DMS 273 treated with DMSO at 0.1 percent for 48 hours (cell line): ENCODE results near the gene NDUFS7.
A peak's percentile ranks its signal among the peaks of the same experiment; 100 is the strongest.

Source experiments
- DNase-seq: peaks from one replicate; lab custom pipeline; 2025; lab: John Stamatoyannopoulos, UW

Gene NDUFS7

DNA sequence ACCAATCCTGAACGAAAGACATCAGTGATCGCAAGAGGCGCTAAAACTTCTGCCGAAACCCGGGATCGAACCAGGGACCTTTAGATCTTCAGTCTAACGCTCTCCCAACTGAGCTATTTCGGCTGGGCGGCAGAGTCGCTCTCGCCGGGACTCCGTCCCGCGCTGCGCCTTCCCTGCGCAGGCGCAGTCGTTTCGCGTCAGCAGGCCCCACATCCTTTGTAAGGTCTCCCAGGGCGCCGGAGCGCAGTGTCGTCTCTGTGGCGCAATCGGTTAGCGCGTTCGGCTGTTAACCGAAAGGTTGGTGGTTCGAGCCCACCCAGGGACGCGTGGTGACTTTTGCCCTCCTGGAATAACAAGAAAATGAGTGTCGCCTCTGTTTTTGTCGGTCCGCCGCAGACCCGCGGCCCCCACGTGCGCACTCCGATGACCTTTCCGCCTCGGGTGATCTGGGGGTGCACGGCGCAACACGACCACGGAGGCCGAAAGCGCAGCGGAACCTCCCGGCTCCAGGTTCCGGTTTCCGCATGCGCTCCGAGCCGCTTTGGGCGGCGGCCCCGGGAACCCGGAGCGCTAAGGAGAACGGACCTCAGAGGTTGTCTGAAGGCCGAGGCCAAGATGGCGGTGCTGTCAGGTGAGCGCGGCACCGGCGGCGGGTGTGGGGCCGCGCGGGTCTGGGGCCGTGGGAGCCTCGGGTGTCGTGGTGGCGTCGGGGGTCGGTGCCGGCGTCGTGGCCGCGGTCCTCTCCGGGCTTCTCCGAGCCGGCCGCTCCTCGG is at the start of gene NDUFS7:
TSS of gene NDUFS7 (plus strand) at position 596 of the 773 bp plus-strand sequence. CDS start at position 616, 20 bp downstream.
- DNase-seq, result peak; percentile 78

DNA sequence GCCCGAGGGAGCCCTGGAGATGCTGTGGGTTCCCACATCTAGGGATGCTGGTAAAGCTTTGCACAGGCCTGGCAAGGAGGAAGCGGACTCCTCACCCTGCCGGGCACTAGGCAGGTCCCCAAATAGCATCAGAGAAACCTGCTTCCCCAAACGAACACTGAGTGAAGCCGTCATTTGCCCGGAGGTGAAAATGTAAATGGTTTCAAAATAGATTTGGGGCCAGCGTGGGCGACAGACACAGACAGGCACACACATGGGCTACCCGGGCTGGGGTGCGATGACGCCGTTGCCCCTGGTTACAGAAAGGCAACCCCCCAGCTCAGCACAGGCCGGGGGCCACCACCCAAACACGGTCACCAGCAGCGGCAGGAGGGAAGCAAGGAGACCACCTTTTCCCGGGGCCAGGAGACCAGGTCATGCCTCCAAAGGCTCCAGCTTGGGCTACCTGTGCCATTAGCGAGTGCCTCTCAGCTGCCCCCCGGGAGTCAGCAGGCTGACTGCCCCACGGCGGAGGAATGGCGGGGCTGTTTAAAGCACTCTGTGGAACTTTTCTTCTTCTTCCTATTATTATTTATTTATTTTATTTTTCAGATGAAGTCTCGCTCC is 47.5 kb upstream of the NDUFS7 start:
- no peak for DNase-seq

DNA sequence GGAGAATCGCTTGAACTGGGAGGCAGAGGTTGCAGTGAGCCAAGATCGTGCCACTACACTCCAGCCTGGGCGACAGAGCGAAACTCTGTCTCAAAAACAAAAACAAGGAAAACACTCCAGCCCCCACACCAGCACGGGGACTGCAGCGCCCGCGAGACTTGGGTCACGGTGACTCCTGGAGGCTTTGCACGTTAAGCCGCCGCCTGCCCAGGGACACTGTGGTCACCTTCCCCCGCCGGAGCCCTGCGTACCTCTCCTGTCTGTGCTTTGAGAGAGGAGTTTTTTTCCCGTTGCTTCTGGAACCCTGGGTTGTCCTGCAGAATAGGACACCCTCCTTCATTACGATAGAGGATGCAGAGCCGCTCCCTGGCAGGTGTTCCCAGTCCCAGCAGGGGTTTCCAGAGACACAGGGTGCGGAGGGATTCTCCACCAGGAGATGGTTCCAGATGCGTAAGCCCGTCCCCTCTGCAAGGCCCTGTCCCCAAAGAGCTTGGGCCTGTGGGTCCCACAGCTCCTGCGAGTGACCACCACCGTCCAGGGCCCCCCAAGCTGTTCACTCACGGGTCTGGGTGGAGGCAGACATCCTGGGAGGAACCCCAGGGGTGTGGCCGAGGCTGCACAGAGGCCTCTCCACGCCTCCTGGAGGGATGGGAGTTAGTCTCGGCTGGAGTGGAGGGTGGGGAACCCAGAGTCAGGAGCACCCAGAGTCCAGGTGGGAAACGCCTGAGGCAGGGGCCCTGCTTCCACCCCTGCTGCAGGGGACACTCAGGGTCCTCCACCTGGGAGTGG is 42.8 kb upstream of the NDUFS7 start:
- DNase-seq, result no peak

DNA sequence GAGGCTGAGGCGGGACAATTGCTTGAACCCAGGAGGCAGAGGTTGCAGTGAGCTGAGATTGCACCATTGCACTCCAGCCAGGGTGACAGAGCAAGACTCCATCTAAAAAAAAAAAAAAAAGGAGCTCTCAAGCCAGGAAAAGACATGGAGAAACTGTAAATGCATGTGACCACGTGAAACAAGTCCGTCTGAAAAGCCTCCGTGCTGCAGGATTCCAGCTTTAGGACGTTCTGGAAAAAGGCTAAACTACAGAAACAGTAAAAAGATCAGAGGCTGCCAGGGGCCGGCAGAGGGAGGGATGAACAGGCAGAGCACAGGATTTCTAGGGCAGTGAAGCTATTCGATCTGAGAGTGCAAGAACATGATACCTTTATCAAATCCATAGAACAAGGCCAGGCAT is 40.7 kb upstream of the NDUFS7 start:
- no peak for DNase-seq

DNA sequence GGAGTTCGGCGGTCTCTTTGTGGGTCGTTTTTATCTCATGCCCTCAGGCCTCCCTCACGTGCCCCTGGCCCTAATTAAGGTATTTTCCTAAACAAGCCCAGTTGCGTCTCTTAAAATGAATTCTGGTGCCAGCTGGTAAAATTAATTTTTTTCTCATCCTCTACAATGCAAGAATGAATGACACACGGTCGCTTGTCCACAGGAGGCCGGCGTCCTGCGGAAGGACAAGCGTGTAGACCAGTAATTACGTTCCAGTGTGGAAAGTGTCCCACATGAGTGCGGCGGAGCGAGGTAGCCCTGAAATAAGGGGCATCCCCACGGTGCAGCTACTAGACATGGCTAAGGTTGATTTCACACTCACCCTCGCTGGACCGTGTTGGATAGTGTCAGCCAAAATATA is 34.5 kb upstream of the NDUFS7 start:
- no peak for DNase-seq

DNA sequence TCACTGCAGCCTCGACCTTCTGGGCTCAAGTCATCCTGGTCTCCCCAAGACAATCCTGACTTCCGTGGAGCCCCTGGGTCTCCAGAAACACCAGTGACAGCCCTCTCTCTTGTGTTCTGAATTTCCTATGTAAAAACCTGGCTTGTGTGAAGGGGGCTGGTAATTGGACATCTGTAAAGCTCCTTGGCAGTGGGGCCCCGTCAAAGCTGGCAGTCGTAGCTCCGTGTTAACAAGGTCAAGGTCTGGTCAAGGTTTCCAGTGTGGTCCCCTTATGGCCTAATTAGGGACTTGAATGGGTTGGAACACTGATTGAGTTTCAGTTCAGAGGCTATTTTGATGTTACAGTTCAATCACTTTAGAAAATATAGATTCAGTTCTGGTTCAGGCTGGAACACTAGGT is 32.8 kb upstream of the NDUFS7 start:
- no peak for DNase-seq

DNA sequence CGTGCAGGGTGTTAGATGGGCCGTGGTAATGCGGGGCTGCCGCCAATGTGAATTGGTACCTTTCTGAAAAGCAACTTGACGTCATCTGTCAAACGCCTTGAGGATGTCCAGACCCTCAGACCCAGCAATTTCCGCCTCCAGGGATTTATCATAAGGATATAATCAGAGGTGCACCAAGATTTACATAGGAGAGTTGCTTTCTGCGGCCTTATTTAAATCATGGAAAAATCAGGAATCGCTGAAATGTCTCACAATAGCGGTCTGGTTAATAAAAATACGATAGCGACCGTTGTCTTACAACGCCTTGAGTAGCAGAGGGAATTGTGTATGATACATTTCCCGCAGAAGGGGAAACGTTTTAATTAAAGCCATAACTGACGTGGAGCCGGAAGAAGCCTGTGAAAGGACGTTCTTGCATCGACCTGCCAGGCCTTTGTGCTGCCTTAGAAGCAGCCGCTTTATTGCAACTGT is 32.3 kb upstream of the NDUFS7 start:
- DNase-seq, result no peak

DNA sequence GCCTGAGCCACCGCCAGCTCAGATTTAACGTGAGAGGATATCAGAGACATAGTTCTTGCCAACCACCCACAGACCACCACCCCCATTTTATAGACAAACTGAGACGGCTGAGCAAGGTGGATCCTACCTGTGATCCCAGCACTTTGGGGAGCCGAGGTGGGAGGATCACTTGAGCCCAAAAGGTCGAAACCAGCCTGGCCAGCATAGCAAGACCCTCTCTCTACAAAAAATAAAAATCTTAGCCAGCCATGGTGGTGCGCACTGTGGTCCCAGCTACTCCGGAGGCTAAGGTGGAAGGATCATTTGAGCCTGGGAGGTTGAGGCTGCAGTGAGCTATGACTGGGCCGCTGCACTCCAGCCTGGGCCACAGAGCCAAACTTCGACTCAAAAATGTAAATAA is 30.6 kb upstream of the NDUFS7 start:
- no peak for DNase-seq

DNA sequence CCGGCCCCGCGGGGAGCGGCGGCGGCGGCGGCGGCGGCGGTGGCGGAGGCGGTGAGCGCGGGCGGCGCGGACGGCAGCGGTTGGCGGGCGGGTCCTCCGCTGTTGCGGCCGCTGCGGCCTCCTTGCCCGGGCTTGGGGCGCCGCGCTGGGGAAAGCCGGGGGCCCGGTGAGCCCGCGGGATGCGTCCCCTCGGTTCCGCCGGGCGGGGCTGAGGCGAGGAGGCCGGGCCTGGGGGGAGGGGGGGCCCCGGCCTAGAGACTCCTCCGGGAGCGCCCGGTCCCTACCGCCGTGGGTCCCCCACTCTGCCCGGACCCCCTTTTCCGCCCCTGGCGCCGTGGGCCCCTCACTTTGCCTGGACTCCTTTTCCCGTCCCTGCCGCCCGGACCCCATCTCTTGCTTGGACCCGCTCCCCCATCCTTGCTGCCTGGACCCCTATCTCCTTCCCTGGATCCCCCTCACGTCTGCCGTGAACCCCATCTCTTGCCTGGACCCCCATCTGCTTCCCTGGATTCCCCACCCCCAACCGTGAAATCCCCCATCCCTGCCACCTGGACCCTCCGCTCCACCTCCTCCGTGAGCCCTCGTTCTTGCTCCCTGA is 28.6 kb upstream of the NDUFS7 start:
- no peak for DNase-seq

DNA sequence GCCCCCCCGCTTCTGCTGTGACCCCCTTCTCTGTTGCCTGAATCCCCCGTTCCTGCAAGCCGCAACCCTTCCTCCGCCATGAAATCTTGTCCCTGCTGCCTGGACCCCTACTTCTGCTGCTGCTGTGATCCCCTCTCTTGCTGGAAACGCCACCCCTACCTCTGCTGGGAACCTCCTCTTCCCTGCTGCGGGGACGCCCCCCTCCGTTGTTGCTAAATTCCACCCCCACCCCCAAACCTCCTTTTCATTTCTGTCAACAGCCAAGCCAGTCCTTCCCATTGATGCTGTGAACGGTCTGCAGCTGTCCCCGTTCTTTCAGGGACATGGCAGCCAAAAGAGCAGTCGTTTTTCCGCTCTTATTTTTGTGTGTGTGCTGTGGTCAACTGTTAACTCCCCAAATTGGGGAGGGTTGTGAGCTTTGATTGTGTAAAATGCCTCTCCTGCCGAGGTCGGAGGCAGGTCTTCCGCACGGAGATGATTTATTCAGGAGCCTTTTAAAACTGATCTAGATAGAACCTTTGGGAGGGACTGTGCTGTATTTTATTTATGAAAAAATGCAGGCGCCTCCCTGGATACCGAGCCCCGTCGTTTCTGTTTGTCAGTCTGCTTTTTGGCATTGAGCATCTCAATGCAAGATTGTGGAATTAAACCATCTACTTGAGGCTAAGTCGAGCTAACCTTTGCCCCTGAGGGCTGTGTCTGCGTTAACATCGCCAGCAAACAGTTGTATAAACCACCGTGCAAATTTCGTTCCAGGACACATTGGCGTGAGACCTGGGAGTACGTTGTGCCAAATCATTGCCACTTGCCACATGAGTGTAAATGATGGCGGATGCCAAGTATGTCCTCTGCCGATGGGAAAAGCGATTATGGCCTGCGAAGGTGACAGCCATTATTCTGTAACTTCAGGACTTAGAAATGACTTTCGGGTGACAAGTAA is 27.9 kb upstream of the NDUFS7 start:
- no peak for DNase-seq

DNA sequence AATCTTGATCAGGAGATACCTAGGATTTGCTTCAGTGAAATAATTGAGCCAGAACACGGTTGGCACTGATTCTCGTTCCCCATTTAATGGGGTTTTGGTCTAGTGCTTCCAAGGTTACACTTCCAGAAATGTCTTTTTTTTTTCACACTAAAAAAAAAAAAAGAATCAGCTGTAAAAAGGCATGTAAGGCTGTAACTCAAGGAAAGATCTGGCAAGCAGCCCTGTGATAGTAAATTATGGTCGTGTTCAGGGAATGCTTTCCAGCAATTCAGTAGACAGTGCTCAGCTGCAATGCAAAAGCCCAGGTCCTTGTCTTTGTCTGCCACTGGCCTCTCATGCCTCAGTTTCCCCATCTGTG is 27.2 kb upstream of the NDUFS7 start:
- no peak for DNase-seq

DNA sequence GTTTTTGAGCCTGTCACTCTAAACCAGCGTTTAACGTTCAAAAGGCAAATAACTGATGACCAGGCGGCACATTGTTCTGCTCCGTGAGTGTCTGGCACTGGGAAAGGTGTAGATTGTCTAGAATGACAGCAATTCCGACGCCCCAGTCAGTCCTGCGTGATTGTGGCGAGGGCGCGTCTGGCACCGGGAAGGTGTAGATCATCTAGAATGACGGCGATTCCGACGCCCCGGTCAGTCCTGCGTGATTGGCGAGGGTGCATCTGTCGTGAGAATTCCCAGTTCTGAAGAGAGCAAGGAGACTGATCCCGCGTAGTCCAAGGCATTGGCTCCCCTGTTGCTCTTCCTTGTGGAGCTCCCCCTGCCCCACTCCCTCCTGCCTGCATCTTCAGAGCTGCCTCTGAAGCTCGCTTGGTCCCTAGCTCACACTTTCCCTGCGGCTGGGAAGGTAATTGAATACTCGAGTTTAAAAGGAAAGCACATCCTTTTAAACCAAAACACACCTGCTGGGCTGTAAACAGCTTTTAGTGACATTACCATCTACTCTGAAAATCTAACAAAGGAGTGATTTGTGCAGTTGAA is 26.1 kb upstream of the NDUFS7 start:
- no peak for DNase-seq

DNA sequence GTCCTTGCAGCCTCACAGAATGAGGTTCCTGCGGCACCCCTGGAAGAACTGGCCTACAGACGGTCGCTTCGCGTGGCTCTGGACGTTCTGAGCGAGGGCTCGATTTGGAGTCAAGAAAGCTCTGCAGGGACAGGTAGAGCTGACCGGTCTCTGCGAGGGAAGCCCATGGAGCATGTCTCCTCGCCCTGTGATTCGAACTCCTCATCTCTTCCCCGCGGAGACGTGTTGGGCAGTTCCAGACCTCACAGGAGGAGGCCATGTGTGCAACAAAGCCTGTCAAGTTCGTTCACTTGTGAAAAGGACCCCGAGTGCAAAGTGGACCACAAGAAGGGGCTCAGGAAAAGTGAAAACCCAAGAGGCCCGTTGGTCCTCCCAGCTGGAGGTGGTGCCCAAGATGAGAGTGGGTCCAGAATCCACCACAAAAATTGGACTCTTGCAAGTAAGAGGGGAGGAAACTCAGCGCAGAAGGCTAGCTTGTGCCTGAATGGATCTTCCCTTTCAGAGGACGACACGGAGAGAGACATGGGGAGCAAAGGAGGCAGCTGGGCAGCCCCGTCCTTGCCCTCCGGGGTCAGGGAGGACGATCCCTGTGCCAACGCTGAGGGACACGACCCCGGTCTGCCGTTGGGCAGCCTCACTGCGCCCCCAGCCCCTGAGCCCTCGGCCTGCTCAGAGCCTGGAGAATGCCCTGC is 23.4 kb upstream of the NDUFS7 start:
- no peak for DNase-seq

DNA sequence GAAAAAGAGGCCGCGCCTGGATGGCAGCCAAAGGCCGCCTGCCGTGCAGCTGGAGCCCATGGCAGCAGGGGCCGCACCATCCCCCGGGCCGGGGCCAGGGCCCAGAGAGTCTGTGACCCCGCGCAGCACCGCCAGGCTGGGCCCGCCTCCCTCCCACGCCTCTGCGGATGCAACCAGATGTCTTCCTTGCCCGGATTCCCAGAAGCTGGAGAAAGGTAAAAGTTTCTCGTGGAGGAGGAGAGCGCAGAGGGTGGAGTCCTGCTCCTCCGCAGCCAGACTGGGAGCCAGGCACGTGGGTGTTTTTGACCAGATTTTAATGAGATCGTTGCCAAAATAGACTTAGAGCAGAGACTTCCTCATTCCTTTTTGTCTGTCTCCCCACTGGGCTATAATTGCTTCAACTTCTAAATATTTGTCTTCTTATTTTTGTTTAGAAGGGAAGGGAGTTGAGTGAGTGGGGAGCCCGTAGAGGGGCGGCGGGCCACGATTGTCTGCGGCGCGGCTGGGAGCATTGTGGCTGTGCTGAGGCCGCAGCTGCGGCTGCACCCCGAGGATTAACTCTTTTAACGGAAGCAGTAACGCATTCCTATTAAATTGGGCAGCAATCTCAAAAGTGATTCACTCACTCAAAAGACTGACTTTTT is 22.8 kb upstream of the NDUFS7 start:
- peak; percentile 63 for DNase-seq

DNA sequence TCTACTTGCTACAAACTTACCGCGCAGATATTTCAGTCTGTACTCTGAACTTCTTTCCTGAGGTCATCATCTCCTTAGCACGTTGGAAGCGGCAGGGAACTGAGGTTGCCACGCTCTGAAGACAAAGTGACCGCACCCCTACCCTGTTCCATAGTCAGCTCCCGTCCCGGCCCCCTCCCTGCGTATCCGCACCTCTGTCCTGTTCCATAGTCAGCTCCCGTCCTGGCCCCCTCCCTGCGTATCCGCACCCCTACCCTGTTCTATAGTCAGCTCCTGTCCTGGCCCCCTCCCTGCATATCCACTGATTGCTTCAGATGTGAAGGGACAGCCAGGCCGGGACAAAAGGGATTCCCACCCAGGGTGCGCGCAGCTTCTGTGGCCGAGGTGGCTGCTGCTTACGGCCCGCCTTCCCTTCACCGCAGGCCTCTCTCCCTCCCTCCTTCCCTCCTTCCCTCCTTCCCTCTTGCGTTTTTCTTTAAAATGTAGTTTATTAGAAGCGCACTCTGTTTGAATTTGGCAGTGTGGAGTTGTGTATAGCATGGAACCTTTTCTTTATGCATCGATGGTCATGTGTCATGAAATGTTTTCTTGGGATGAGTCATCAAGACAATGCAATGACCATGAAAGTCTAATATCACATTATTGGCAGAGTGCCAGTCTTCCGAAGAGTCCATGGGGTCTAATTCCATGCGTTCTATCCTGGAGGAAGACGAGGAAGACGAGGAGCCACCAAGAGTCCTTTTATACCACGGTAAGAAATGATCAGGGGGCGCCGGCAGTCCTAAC is 21.9 kb upstream of the NDUFS7 start:
- DNase-seq, result no peak

DNA sequence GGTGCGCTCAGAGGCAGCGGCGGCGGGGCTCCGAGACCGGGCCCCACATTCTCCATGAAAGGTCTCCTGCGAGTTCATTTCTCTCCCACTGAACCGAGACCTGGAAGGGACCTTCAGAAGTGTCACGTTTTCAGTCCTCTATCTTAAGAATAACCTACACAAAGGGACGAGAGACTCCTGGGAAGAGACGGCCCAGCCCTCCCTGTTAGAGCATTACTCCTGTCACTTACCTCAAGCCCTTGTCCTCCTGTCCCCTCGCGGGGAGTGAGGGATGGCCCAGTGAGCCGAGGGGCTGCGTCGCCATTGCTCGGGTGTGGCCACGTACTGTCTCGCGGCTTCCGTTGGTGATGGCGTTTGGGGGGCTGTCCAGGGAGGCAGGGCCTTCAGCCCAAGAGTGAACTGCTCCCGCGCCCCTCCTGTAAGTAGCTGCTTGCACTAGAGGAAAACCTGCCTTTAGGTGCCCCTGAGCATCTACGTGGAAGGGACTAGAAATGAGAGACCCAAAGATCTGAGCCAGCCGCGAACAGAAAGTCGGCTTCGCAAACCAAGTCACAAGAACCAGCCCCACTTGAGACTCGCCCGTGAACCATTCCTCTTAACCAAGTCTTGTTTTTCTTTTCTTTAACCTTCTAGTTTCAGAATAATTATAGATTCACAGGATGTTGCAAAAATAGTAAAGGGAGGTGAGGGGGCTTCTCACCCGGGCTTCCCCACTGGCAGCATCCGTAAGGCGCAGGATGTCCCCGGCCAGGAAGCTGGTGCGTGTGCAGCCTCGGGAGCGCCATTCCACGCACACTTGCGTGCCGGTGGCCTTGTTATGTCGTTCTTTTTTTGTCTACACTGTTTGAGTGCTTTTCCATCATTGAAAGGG is 21.1 kb upstream of the NDUFS7 start:
- no peak for DNase-seq

DNA sequence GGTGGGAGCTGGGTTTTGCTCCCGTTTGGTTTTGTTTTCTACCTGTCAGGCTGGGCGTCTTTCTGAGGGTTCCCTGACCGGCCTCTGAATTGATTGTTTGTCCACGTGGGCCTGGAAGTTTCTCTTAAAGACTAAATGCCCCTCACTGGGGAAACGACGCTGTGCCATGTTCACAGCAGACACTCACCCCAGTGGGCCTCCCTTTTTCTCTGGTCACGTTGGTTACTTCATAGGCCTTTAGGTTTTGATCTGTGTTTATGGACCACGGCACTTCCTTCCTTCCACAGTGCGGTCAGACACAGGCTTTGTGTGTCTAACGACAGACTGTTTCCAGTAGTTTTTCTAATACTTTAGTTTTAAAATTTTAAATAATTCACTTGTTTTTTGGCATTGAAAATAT is 20.1 kb upstream of the NDUFS7 start:
- no peak for DNase-seq

DNA sequence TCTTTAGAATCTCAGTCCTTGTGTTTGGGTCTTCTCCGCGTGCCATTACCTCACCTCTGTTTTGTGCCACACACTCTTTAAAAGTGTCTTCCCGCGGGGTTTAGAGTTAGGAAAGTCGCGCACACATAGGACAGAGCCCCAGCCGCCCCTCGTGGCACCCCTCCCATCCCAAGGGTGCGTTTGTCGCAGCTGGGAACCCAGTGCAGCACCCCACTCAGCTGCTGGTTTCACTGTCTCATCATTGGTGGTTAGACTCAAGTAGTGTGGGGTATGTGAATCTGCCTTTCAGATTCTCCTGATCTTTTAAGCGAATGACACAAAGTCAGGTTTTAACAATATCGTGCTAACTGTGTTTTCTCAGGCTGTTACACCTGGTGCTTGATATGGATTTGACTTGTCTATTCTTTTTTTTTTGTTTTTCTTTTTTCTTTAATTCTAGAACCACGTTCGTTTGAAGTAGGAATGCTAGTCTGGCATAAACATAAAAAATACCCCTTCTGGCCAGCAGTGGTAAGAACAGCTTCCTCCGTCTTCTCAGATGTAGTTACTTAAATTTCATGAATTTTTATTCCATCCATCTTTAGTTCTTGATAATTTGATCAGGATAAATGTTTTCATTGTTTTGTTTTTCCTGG is 19.5 kb upstream of the NDUFS7 start:
- no peak for DNase-seq
